AG09309 (cell line): ENCODE results near the gene S1PR5.

ENCODE experiments used
- DNase-seq: peaks from one replicate; pipeline ENCODE4 v3.0.0-alpha.2; 2010; ENCODE audit warnings: low read depth
- H3K4me3 ChIP-seq: 2 replicates; pipeline ENCODE4 v1.5.1; 2011; ENCODE audit warnings: mild to moderate bottlenecking, low read depth, low read length, moderate library complexity; ENCODE audit not compliant: control insufficient read depth
- CTCF ChIP-seq: IDR thresholded peaks from 2 replicates; pipeline ENCODE4 v1.5.1; 2011; ENCODE audit warnings: mild to moderate bottlenecking, low read depth, low read length, inconsistent platforms; ENCODE audit not compliant: insufficient read depth, control insufficient read depth; ENCODE audit errors: missing control alignments

The S1PR5 gene

GRCh38 chr19:10516671-10517286, 468 bp downstream of the S1PR5 start:
- no peak for DNase-seq
- peak overlapping the region; percentile 41 for H3K4me3 ChIP-seq
- TF ChIP-seq CTCF, result no peak

GRCh38 chr19:10516064-10516385, 1.2 kb downstream of the S1PR5 start:
- no peak overlapping the region for H3K4me3 ChIP-seq
- TF ChIP-seq CTCF, result no peak
- no peak for DNase-seq

- no peak for TF ChIP-seq CTCF
- H3K4me3 ChIP-seq, result no peak overlapping the region
- DNase-seq, result no peak
Observed at GRCh38 chr19:10514211-10515145, 2.8 kb downstream of the S1PR5 start.

GRCh38 chr19:10513223-10513622, 4.0 kb downstream of the S1PR5 start:
- no peak for TF ChIP-seq CTCF
- H3K4me3 ChIP-seq, result no peak overlapping the region
- no peak for DNase-seq

- no peak for DNase-seq
- peak; percentile 72 for TF ChIP-seq CTCF
- no peak overlapping the region for H3K4me3 ChIP-seq
Observed at GRCh38 chr19:10510301-10510802, 6.9 kb downstream of the S1PR5 start.

GRCh38 chr19:10508707-10509106, 8.5 kb downstream of the S1PR5 start:
- no peak for TF ChIP-seq CTCF
- no peak for DNase-seq
- no peak overlapping the region for H3K4me3 ChIP-seq
